ENCODE measurements around the gene C6orf141.

C6orf141 gene

GRCh38 chr6:49551078-49551865 is 804 bp downstream of the C6orf141 start:
- H3K27me3 Mint-ChIP-seq: peaks cover 14% of the 10 kb centered on the region
- no peak overlapping the region for H3K27ac Mint-ChIP-seq
- peak overlapping the region; percentile 63 for H3K4me3 Mint-ChIP-seq
- H3K4me1 Mint-ChIP-seq (ENCODE audit: low read depth): peaks cover 23% of the 10 kb centered on the region
- no peaks in the 10 kb centered on the region for H3K36me3 Mint-ChIP-seq
- H3K9me3 Mint-ChIP-seq (ENCODE audit: low read depth): no peaks in the 10 kb centered on the region

- no peaks in the 10 kb centered on the region for H3K9me3 Mint-ChIP-seq (ENCODE audit: low read depth)
- H3K27ac Mint-ChIP-seq: peak overlapping the region; percentile 19
- H3K27me3 Mint-ChIP-seq: peaks cover 12% of the 10 kb centered on the region
Measured at GRCh38 chr6:49551866-49552129, 1.3 kb downstream of the C6orf141 start.

GRCh38 chr6:49552596-49552995 is 2.1 kb downstream of the C6orf141 start:
- no peaks in the 10 kb centered on the region for H3K9me3 Mint-ChIP-seq (ENCODE audit: low read depth)
- no peak overlapping the region for H3K27ac Mint-ChIP-seq
- H3K4me1 Mint-ChIP-seq (ENCODE audit: low read depth): peaks cover 23% of the 10 kb centered on the region
- no peaks in the 10 kb centered on the region for H3K36me3 Mint-ChIP-seq
- H3K4me3 Mint-ChIP-seq: no peak overlapping the region
- H3K27me3 Mint-ChIP-seq: peaks cover 9% of the 10 kb centered on the region

More at GRCh38 chr6:49551866-49552129, 1.3 kb downstream of the C6orf141 start:
- H3K4me1 Mint-ChIP-seq (ENCODE audit: low read depth): peaks cover 23% of the 10 kb centered on the region
- peak overlapping the region; percentile 63 for H3K4me3 Mint-ChIP-seq
- no peaks in the 10 kb centered on the region for H3K36me3 Mint-ChIP-seq

DNA sequence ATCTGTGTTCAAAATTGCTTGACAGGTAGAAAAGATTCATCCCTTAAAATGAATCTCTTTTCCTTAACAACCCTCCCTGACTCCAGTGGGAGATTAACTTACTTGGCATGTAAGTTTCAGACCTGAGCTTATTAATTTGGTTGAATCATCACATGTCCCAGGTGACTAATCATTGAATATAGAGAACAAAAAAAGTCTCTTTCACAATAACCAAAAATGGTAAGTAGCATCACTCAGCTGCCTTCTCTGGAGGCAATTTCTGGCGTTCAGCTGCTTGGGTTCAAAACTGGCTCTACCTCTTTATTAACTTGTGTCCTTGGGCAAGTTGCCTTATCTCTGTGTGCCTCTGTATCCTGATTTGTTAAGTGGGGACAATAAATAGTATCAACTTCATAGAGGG is 2.9 kb downstream of the C6orf141 start:
- Mint-ChIP-seq H3K27ac (no peak overlapping the region), H3K27me3 (peaks cover 11% of the 10 kb centered on the region), H3K4me1 (ENCODE audit: low read depth) (peaks cover 23% of the 10 kb centered on the region), H3K9me3 (ENCODE audit: low read depth) (no peaks in the 10 kb centered on the region), H3K36me3 (no peaks in the 10 kb centered on the region), H3K4me3 (no peak overlapping the region)

GRCh38 chr6:49555951-49556350 is 5.5 kb downstream of the C6orf141 start:
- Mint-ChIP-seq H3K27me3 (peaks cover 6% of the 10 kb centered on the region), H3K36me3 (no peaks in the 10 kb centered on the region), H3K4me1 (ENCODE audit: low read depth) (peaks cover 17% of the 10 kb centered on the region), H3K9me3 (ENCODE audit: low read depth) (no peaks in the 10 kb centered on the region), H3K27ac (no peak overlapping the region), H3K4me3 (no peak overlapping the region)

- Mint-ChIP-seq H3K4me1 (ENCODE audit: low read depth) (peaks cover 12% of the 10 kb centered on the region), H3K27ac (no peak overlapping the region), H3K9me3 (ENCODE audit: low read depth) (no peaks in the 10 kb centered on the region), H3K4me3 (no peak overlapping the region), H3K27me3 (peaks cover 5% of the 10 kb centered on the region), H3K36me3 (no peaks in the 10 kb centered on the region)
Measured at GRCh38 chr6:49556429-49556837, 6.0 kb downstream of the C6orf141 start.

DNA sequence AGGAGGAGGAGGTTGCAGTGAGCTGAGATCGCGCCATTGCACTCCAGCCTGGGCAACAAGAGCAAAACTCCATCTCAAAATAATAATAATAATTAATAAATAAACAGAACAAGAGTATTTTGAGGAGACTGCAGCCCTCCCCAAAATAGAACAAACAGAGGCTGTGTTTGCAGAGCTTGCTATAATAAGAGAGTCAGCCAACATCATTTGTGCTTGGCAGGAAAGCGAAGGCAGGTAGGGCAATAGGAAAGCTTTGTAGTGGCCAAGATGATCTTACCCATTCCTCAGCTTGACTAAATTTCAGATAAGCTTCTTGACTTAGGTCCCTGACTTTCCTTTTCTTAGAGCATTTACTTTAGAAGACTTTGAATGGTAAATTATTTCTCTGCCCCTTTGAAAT is 6.7 kb downstream of the C6orf141 start:
- Mint-ChIP-seq H3K36me3 (no peaks in the 10 kb centered on the region), H3K27ac (no peak overlapping the region), H3K9me3 (ENCODE audit: low read depth) (no peaks in the 10 kb centered on the region), H3K4me1 (ENCODE audit: low read depth) (peaks cover 6% of the 10 kb centered on the region), H3K4me3 (no peak overlapping the region), H3K27me3 (peaks cover 4% of the 10 kb centered on the region)

DNA sequence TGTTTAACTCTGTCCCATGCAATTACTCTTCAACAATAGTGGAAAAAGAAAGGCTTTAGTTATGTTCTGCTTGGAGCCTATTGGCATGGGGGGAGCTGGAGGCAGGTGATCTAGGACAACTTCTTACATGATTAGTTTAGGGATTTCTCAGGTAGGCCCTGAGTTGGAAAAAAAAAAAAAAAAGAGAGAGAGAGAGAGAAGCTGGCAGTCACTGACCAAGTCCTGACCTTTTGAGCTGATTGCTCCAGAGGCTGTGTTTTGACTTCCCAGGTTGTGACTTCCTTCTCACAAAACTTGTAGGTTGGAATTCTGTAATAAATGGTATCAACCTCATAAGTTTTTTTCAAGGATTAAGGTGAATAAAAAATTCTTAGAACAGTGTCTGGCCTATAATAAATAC is 7.8 kb downstream of the C6orf141 start:
- H3K4me1 Mint-ChIP-seq (ENCODE audit: low read depth): no peaks in the 10 kb centered on the region
- H3K4me3 Mint-ChIP-seq: no peak overlapping the region
- H3K27me3 Mint-ChIP-seq: peaks cover 6% of the 10 kb centered on the region
- no peaks in the 10 kb centered on the region for H3K36me3 Mint-ChIP-seq
- H3K9me3 Mint-ChIP-seq (ENCODE audit: low read depth): no peaks in the 10 kb centered on the region
- H3K27ac Mint-ChIP-seq: no peak overlapping the region

DNA sequence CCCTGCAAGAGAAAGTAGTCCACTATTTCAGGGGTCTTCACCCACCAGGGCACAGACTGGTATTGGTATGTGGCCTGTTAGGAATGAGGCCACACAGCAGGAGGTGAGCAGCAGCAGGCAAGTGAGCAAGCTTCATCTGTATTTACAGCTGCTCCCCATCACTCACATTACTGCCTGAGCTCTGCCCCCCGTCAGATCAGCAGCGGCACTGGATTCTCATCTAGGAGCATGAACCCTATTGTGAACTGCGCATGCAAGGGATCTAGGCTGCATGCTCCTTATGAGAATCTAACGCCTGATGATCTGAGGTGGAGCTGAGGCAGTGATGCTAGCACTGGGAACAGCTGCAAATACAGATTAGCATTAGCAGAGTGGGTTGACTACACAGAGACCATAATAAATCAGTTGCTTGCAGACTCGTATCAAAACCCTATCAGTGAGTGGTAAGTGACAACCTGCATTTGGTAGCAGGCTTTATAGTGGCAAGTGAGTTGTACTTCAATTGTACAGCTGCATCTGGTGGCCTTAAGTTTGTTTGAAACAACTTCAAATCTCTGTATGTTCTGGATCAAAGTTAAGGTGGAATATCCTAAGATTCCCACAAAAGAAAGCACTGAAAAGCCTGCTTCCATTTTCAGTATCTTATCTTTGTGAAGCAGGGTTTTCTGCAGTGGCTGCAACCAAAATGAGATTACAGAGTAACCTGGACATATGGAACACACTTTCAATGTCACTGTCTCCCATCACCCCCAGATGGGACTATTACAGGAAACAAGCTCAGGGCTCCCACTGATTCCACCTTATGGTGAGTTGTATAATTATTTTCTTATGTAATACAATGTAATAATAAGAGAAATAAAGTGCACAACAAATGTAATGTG is 12.8 kb downstream of the C6orf141 start:
- Mint-ChIP-seq H3K4me3 (no peak overlapping the region), H3K27me3 (peaks cover 8% of the 10 kb centered on the region), H3K9me3 (ENCODE audit: low read depth) (no peaks in the 10 kb centered on the region), H3K36me3 (no peaks in the 10 kb centered on the region), H3K4me1 (ENCODE audit: low read depth) (no peaks in the 10 kb centered on the region), H3K27ac (no peak overlapping the region)

GRCh38 chr6:49564552-49564951 is 14.1 kb downstream of the C6orf141 start:
- peaks cover 8% of the 10 kb centered on the region for H3K27me3 Mint-ChIP-seq
- H3K27ac Mint-ChIP-seq: no peak overlapping the region
- H3K9me3 Mint-ChIP-seq (ENCODE audit: low read depth): no peaks in the 10 kb centered on the region
- H3K36me3 Mint-ChIP-seq: no peaks in the 10 kb centered on the region
- H3K4me3 Mint-ChIP-seq: no peak overlapping the region
- no peaks in the 10 kb centered on the region for H3K4me1 Mint-ChIP-seq (ENCODE audit: low read depth)

- Mint-ChIP-seq H3K4me1 (ENCODE audit: low read depth) (no peaks in the 10 kb centered on the region), H3K36me3 (no peaks in the 10 kb centered on the region), H3K27ac (no peak overlapping the region), H3K4me3 (no peak overlapping the region), H3K27me3 (peaks cover 8% of the 10 kb centered on the region), H3K9me3 (ENCODE audit: low read depth) (no peaks in the 10 kb centered on the region)
Measured at GRCh38 chr6:49565261-49565660, 14.8 kb downstream of the C6orf141 start.

DNA sequence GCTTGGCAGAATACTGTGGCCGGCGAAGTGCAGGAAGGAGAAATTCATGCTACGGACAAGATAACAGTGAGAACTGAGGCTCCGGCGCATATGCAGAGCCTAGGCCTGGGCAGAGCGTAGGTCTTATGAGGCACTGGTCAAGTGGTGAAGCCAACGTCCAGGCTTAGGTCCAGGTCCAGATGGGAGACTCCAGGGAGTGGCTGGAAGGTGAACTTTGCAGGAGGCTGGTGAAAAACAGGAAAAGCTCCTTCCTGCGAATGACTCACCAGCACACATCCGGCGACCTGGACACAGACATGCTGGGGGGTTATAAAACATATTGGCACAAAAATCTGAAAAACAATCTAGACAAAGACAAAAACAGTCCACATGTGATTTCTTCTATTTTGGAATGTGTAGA is 15.4 kb downstream of the C6orf141 start:
- Mint-ChIP-seq H3K9me3 (ENCODE audit: low read depth) (no peaks in the 10 kb centered on the region), H3K4me3 (no peak overlapping the region)

DNA sequence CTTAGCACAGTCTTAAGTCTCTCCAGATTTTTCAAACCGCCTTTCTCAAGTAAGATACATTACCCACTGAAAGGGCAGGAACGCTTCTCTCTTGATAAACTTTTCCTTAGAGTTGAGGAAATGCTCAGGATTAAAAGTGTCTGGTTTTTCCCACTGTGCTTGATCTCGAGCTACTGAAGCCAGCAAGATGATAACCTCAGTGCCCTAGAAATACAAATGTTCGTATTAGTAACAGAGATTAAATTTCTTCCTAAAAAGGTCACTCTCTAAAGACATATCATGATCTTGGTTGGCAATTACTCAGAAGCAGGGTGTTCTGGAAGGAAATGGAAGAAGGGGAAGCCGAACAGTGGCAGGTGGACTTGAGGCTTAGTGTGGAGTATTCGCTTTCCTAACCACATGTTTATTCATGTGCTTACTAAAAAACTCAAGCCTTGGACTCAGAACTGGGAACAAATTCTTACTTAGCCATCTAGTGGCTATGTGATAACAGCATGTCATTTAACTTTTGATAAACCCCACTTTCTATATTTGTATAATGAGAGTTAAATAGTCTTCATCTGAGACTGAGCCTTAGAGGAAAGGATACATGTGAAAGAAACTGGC is 20.1 kb downstream of the C6orf141 start:
- Mint-ChIP-seq H3K4me1 (ENCODE audit: low read depth) (no peaks in the 10 kb centered on the region), H3K36me3 (no peaks in the 10 kb centered on the region), H3K4me3 (no peak overlapping the region), H3K27ac (no peak overlapping the region), H3K27me3 (peaks cover 6% of the 10 kb centered on the region), H3K9me3 (ENCODE audit: low read depth) (no peaks in the 10 kb centered on the region)

More for the DNA sequence above, 15.4 kb downstream of the C6orf141 start:
- H3K27me3 Mint-ChIP-seq: peaks cover 8% of the 10 kb centered on the region
- no peak overlapping the region for H3K27ac Mint-ChIP-seq
- no peaks in the 10 kb centered on the region for H3K4me1 Mint-ChIP-seq (ENCODE audit: low read depth)
- no peaks in the 10 kb centered on the region for H3K36me3 Mint-ChIP-seq

DNA sequence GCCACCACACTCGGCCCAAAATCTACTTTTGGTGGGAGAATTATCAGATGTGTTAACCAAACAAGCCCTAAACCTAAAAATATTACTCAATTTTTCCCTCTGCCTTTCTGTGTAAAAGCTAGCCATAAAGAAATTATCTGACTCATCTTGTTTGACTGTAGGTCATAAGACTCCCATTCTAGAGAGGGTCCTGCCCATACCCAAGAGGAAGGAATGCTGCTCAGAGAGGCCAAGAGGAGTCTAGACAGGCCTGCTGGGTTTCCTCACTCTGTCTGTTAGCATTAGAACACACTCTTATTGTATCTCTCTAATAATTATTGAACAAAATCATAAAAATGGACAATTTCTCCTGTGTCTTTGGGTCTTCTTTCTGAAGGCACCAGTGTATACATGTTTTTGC is 26.1 kb downstream of the C6orf141 start:
- peaks cover 2% of the 10 kb centered on the region for H3K27me3 Mint-ChIP-seq
- H3K9me3 Mint-ChIP-seq (ENCODE audit: low read depth): no peaks in the 10 kb centered on the region
- no peak overlapping the region for H3K27ac Mint-ChIP-seq
- no peaks in the 10 kb centered on the region for H3K4me1 Mint-ChIP-seq (ENCODE audit: low read depth)
- H3K4me3 Mint-ChIP-seq: no peak overlapping the region
- H3K36me3 Mint-ChIP-seq: no peaks in the 10 kb centered on the region

- no peak overlapping the region for H3K4me3 Mint-ChIP-seq
- no peaks in the 10 kb centered on the region for H3K4me1 Mint-ChIP-seq (ENCODE audit: low read depth)
- H3K27ac Mint-ChIP-seq: no peak overlapping the region
- no peaks in the 10 kb centered on the region for H3K9me3 Mint-ChIP-seq (ENCODE audit: low read depth)
- no peaks in the 10 kb centered on the region for H3K36me3 Mint-ChIP-seq
- H3K27me3 Mint-ChIP-seq: peaks cover 1% of the 10 kb centered on the region
Measured at GRCh38 chr6:49579649-49580048, 29.2 kb downstream of the C6orf141 start.

All from activated naive CD8-positive, alpha-beta T cell (primary cell).